Spleen (tissue), 11 donors: ENCODE data around the gene CTSZ. TPM values are rescaled to one million over a fixed set of nuclear protein-coding genes. Genes with fewer than 3 reads are reported as not detected.
A peak's percentile ranks its signal among the peaks of the same experiment; 100 is the strongest.

Experiments used
- DNase-seq: peaks from one replicate; pipeline ENCODE4 v3.0.0-alpha.2; 2020
- H3K27ac ChIP-seq, 8 donors: fragments of 200-600 bp; sonication (generic) in 7 of 8; 1 replicate in 4 of 8; 2 replicates in 4 of 8; pipeline versions ENCODE4 v1.5.0 to v1.8.0; 2016 to 2021; ENCODE audit warnings: inconsistent platforms in 4 of 8, mild to moderate bottlenecking in 4 of 8, moderate library complexity in 1 of 8
- H3K27me3 ChIP-seq, 7 donors: fragments of 200-600 bp; sonication (generic) in 6 of 7; replicated peaks in 1 of 7; 1 replicate in 4 of 7; 2 replicates in 3 of 7; pipeline versions ENCODE4 v1.5.0 to v1.8.0; 2016 to 2021; ENCODE audit warnings: inconsistent platforms in 3 of 7, mild to moderate bottlenecking in 1 of 7
- H3K36me3 ChIP-seq, 6 donors: fragments of 200-600 bp; sonication (generic) in 5 of 6; 1 replicate in 4 of 6; 2 replicates in 2 of 6; pipeline versions ENCODE4 v1.5.0 to v1.8.0; 2016 to 2021; ENCODE audit warnings: inconsistent platforms in 2 of 6
- H3K4me1 ChIP-seq, 6 donors: fragments of 200-600 bp; sonication (generic) in 5 of 6; 1 replicate in 3 of 6; 2 replicates in 3 of 6; pipeline versions ENCODE4 v1.5.0 to v1.8.0; 2016 to 2021; ENCODE audit warnings: inconsistent platforms in 3 of 6
- H3K4me3 ChIP-seq, 8 donors: fragments of 200-600 bp; sonication (generic) in 7 of 8; 1 replicate in 4 of 8; 2 replicates in 4 of 8; pipeline versions ENCODE4 v1.5.0 to v1.8.0; 2016 to 2021; ENCODE audit warnings: inconsistent platforms in 4 of 8, mild to moderate bottlenecking in 4 of 8, moderate library complexity in 2 of 8
- H3K9me3 ChIP-seq, 8 donors: fragments of 200-600 bp; sonication (generic) in 7 of 8; 1 replicate in 4 of 8; 2 replicates in 4 of 8; pipeline versions ENCODE4 v1.5.0 to v1.8.0; 2016 to 2021; ENCODE audit warnings: inconsistent platforms in 4 of 8
- POLR2A ChIP-seq, 3 donors: fragments of 450-650 bp; IDR thresholded peaks; one replicate each; pipeline ENCODE4 v1.5.1; 2017; ENCODE audit warnings: antibody characterized with exemption in 3 of 3, mild to moderate bottlenecking in 1 of 3
- POLR2AphosphoS5 ChIP-seq, 3 donors: sonication (generic); formaldehyde crosslinking; IDR thresholded peaks; one replicate each; pipeline ENCODE4 v1.5.1; 2017; ENCODE audit warnings: antibody characterized with exemption in 3 of 3
- WGBS, 5 donors: extraction: QIAGEN DNeasy Blood & Tissue Kit in 3 of 5; methylation state at CpG; one replicate each; pipeline versions ENCODE4 v1.1.5 to v1.1.7; 2013 to 2018; 5-methylcytosine and 5-hydroxymethylcytosine counted together
- intact Hi-C: fragments of 100-400 bp; cut with DNase I; formaldehyde crosslinking; loops from one replicate; pipeline ENCODE4 v1.15.0; 2023; ENCODE audit warnings: low total_unique reads
- polyA plus RNA-seq, 3 donors: library from polyadenylated mRNA; stranded (reverse); fragments of 200-250 nt; gene quantifications; one replicate each; pipeline ENCODE4 v1.2.1, GENCODE V29; 2013
- total RNA-seq, 7 donors: library from RNA; depleted of rRNA in 3 of 7; stranded (reverse); fragments of >200 nt in 3 of 7; fragmentation: NEBNext Ultra II Directional in 4 of 7; extraction: Animal tissue kit (Norgen Biotek cat#: 25700) in 4 of 7; gene quantifications; one replicate each; pipeline versions ENCODE4 v1.1.0 to v1.2.1, GENCODE V29; 2016 to 2021
- TF ChIP-seq, protein P1 (sequence below), 11 experiments: fragments of 200-600 bp in 7 of 11; fragments of 450-650 bp in 4 of 11; sonication (generic) in 4 of 11; IDR thresholded peaks in 8 of 11; conservative IDR thresholded peaks in 3 of 11; 1 replicate in 7 of 11; 2 replicates in 4 of 11; pipeline versions ENCODE4 v1.4.0 to v1.8.0; 2016 to 2021; ENCODE audit warnings: antibody characterized with exemption in 11 of 11, inconsistent platforms in 4 of 11, mild to moderate bottlenecking in 1 of 11
- donor health status: healthy with polysubstance abuse.
- donor health status: DM: no; HTN: no; CAD: no; lungs with moderate emphysema.
- donor health status: DM: no; HTN: no; CAD: no.
- donor health status: Bipolar disorder and iron deficiency.
- donor health status: healthy.
- donor health status: DM: no; HTN: no; CAD: no.
- donor health status: DM: yes; HTN: yes; CAD: no.

Gene CTSZ
- total and polyA plus RNA-seq, 10 donors: 198 to 286 (median 230) TPM

DNA sequence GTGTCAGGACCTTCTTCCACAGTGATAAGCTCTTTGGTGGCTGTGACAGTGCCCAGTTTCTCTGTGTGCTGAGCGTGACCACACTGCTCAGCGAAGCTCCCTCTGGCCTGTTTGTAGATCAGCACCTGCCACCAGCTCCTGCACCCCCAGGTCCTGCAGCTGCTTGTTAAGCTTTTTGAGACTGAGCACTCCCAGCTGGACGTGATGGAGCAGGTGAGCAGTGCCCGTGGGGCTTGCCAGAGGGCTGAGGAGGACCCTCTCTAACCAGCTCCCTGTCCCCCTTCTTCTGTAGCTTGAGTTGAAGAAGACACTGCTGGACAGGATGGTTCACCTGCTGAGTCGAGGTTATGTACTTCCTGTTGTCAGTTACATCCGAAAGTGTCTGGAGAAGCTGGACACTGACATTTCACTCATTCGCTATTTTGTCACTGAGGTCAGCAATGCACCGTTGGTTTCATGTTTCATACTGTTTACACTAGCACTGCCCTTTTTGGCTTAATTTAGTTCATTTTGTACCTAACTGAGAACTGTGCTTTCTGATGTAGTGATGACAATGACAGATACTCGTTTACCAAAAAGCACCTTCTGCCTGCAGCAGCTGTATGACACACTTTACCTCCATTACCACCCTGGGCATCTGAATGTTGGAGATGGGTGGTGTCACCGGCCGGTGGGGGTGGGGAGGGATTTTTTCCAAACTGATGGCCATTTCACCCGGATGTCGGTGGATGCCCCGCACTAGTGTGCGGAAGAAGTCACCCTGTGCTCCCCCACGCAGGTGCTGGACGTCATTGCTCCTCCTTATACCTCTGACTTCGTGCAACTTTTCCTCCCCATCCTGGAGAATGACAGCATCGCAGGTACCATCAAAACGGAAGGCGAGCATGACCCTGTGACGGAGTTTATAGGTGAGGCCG, 13.5 kb downstream of the CTSZ start:
- Histone ChIP-seq H3K4me3 (no peak overlapping the region), H3K27ac (peak overlapping the region in 7 of 8 donors; percentile 3 to 70 (median 26)), H3K4me1 (peaks cover 0 to 42% (median 20%) of the 10 kb centered on the region in 6 donors), H3K36me3 (peaks cover 10 to 100% (median 99%) of the 10 kb centered on the region in 6 donors), H3K9me3 (no peaks in the 10 kb centered on the region), H3K27me3 (no peaks in the 10 kb centered on the region)
- WGBS, 5 donors: 84 to 87% (median 84%) methylated on average over 22 to 23 of the region's 23 CpGs
- intact Hi-C loops: no loop called here
- DNase-seq: peak; percentile 64
- TF ChIP-seq POLR2AphosphoS5 (IDR thresholded peaks at IDR 0.05): peak; percentile 22 to 52 (median 43)
- TF ChIP-seq, protein P1, sequence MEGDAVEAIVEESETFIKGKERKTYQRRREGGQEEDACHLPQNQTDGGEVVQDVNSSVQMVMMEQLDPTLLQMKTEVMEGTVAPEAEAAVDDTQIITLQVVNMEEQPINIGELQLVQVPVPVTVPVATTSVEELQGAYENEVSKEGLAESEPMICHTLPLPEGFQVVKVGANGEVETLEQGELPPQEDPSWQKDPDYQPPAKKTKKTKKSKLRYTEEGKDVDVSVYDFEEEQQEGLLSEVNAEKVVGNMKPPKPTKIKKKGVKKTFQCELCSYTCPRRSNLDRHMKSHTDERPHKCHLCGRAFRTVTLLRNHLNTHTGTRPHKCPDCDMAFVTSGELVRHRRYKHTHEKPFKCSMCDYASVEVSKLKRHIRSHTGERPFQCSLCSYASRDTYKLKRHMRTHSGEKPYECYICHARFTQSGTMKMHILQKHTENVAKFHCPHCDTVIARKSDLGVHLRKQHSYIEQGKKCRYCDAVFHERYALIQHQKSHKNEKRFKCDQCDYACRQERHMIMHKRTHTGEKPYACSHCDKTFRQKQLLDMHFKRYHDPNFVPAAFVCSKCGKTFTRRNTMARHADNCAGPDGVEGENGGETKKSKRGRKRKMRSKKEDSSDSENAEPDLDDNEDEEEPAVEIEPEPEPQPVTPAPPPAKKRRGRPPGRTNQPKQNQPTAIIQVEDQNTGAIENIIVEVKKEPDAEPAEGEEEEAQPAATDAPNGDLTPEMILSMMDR (IDR thresholded peaks at IDR 0.05 in 8 of 11, conservative IDR thresholded peaks at IDR 0.05 in 3 of 11): no peak
- TF ChIP-seq POLR2A (IDR thresholded peaks at IDR 0.05): no peak

DNA sequence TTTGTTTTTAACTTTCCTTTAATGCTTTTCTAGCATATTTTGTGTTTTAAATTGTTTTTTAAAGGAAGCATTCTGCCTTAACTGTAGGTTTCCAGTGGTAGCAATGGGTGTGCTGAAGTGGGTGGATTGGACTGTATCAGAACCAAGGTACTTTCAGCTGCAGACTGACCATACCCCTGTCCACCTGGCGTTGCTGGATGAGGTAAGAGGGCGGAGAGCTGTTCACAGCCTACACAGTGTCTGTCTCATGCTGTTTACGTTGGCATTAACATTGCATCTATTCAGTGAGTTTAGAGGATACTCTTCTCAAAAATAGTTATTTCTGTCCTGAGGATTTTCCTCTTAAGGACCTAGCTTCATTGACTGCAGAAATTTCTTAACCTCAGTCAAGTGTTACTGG, 14.1 kb downstream of the CTSZ start:
- peaks cover 0 to 48% (median 26%) of the 10 kb centered on the region in 6 donors for H3K4me1 ChIP-seq
- H3K27me3 ChIP-seq: no peaks in the 10 kb centered on the region
- peak overlapping the region in 4 of 8 donors; percentile 4 to 70 (median 60) for H3K27ac ChIP-seq
- H3K4me3 ChIP-seq: no peak overlapping the region
- peaks cover 10 to 100% (median 99%) of the 10 kb centered on the region in 6 donors for H3K36me3 ChIP-seq
- no peak for TF ChIP-seq POLR2AphosphoS5 (IDR thresholded peaks at IDR 0.05)
- no peak for TF ChIP-seq POLR2A (IDR thresholded peaks at IDR 0.05)
- TF ChIP-seq, protein P1 (IDR thresholded peaks at IDR 0.05 in 8 of 11, conservative IDR thresholded peaks at IDR 0.05 in 3 of 11): no peak
- intact Hi-C loops: no loop called here
- no peaks in the 10 kb centered on the region for H3K9me3 ChIP-seq
- 82 to 99% (median 92%) methylated on average over 3 of the region's 3 CpGs for WGBS, 5 donors
- peak; percentile 38 for DNase-seq

DNA sequence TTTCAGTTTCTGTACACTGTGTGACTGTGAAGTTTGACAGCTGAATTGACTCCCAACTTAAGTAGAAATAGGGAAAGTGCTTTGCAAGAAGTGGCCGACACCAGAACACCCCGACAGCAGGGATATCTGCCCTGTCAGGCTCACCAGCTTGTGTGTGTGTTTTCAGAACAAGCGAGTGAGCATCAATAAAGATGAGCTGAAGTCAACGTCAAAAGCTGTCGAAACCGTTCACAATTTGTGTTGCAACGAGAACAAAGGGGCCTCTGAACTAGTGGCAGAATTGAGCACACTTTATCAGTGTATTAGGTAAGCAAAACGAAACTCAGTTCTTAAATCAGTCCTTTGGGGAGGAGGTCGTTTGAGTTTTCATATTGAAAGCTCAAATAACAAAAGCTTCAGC, 15.3 kb downstream of the CTSZ start:
- H3K27me3 ChIP-seq: no peaks in the 10 kb centered on the region
- H3K4me3 ChIP-seq: no peak overlapping the region
- no peak for DNase-seq
- H3K36me3 ChIP-seq: peaks cover 4 to 100% (median 99%) of the 10 kb centered on the region in 6 donors
- intact Hi-C loops: no loop called here
- WGBS, 5 donors: 80 to 92% (median 83%) methylated on average over 9 of the region's 9 CpGs
- TF ChIP-seq, protein P1 (IDR thresholded peaks at IDR 0.05 in 8 of 11, conservative IDR thresholded peaks at IDR 0.05 in 3 of 11): no peak
- TF ChIP-seq POLR2AphosphoS5 (IDR thresholded peaks at IDR 0.05): peak in 1 of 3 donors; percentile 17
- TF ChIP-seq POLR2A (IDR thresholded peaks at IDR 0.05): no peak
- peak overlapping the region in 1 of 8 donors; percentile 6 for H3K27ac ChIP-seq
- no peaks in the 10 kb centered on the region for H3K9me3 ChIP-seq
- peaks cover 0 to 51% (median 29%) of the 10 kb centered on the region in 6 donors for H3K4me1 ChIP-seq
